ACHN (cell line): Measurements from ENCODE around the gene OR8A1.

Experiments
- DNase-seq: peaks from one replicate; pipeline ENCODE4 v3.0.0-alpha.2; 2015
- in situ Hi-C: cut with HindIII; loops from 2 replicates; pipeline ENCODE4 v1.10.0; 2017; ENCODE audit warnings: low sequenced_read_pairs, low pct_ligation_motif_present, low pct_unique_long_range_greater_than_20kb

OR8A1 gene

GRCh38 chr11:124569697-124570096 lies at the start of gene OR8A1:
Gene OR8A1, plus strand, starts transcription at chr11:124569997. Its CDS starts 123 bp downstream, at chr11:124570120.
- in situ Hi-C loops: no loop called here
- DNase-seq: no peak

GRCh38 chr11:124520550-124520854 lies 49.3 kb upstream of the OR8A1 start:
- in situ Hi-C loops: no loop called here
- DNase-seq: no peak

- DNase-seq: no peak
- in situ Hi-C loops: no loop called here
Measured at GRCh38 chr11:124533626-124534025, 36.2 kb upstream of the OR8A1 start.

- no peak for DNase-seq
- in situ Hi-C loops: no loop called here
Measured at GRCh38 chr11:124534051-124534450, 35.7 kb upstream of the OR8A1 start.

GRCh38 chr11:124535552-124536232 lies 34.1 kb upstream of the OR8A1 start:
- in situ Hi-C loops: no loop called here
- DNase-seq: no peak

GRCh38 chr11:124536520-124536919 lies 33.3 kb upstream of the OR8A1 start:
- in situ Hi-C loops: no loop called here
- no peak for DNase-seq

GRCh38 chr11:124538019-124538418 lies 31.8 kb upstream of the OR8A1 start:
- DNase-seq: no peak
- in situ Hi-C loops: no loop called here

GRCh38 chr11:124541204-124541603 lies 28.6 kb upstream of the OR8A1 start:
- DNase-seq: no peak
- in situ Hi-C loops: no loop called here

GRCh38 chr11:124543145-124543544 lies 26.7 kb upstream of the OR8A1 start:
- DNase-seq: no peak
- in situ Hi-C loops: no loop called here

GRCh38 chr11:124543554-124543953 lies 26.2 kb upstream of the OR8A1 start, which contains the start of gene OR8B12:
Gene OR8B12, minus strand, starts transcription at chr11:124543654. Its CDS starts 0 bp downstream, at chr11:124543654.
- no peak for DNase-seq
- in situ Hi-C loops: no loop called here

GRCh38 chr11:124551189-124551588 lies 18.6 kb upstream of the OR8A1 start:
- DNase-seq: no peak
- in situ Hi-C loops: no loop called here

- DNase-seq: no peak
- in situ Hi-C loops: no loop called here
Measured at GRCh38 chr11:124551987-124552386, 17.8 kb upstream of the OR8A1 start.

- in situ Hi-C loops: no loop called here
- DNase-seq: no peak
Measured at GRCh38 chr11:124556828-124557227, 13.0 kb upstream of the OR8A1 start.

GRCh38 chr11:124570160-124570559 lies 363 bp downstream of the OR8A1 start:
- in situ Hi-C loops: no loop called here

GRCh38 chr11:124577716-124578427 lies 8.1 kb downstream of the OR8A1 start:
- in situ Hi-C loops: loop anchor here (25.0 kb wide), 1 partner anchor 141 kb away; the partner anchor contains the start of gene OR8B8
- DNase-seq: no peak

More at GRCh38 chr11:124570160-124570559, 363 bp downstream of the OR8A1 start:
- DNase-seq: no peak

GRCh38 chr11:124578761-124579160 lies 9.0 kb downstream of the OR8A1 start:
- no peak for DNase-seq
- in situ Hi-C loops: loop anchor here (25.0 kb wide), 1 partner anchor 141 kb away; the partner anchor contains the start of gene OR8B8

GRCh38 chr11:124581817-124582216 lies 12.0 kb downstream of the OR8A1 start:
- no peak for DNase-seq
- in situ Hi-C loops: loop anchor here (25.0 kb wide), 1 partner anchor 145 kb away; the partner anchor contains the start of gene OR8B8

GRCh38 chr11:124582565-124582964 lies 12.8 kb downstream of the OR8A1 start:
- DNase-seq: no peak
- in situ Hi-C loops: loop anchor here (25.0 kb wide), 1 partner anchor 145 kb away; the partner anchor contains the start of gene OR8B8

GRCh38 chr11:124583781-124584180 lies 14.0 kb downstream of the OR8A1 start:
- in situ Hi-C loops: loop anchor here (25.0 kb wide), 1 partner anchor 146 kb away; the partner anchor contains the start of gene OR8B8
- no peak for DNase-seq
